Endothelial cell of umbilical vein (primary cell): ENCODE measurements around the gene ANXA4. TPM values are rescaled to one million over a fixed set of nuclear protein-coding genes. Genes with fewer than 3 reads are reported as not detected.
"Not testable (repeated sequence)": the region's sequence is repeated elsewhere in the genome, so short reads cannot be mapped to it uniquely, and the experiment has no call there.

ENCODE experiments used
- BruUV-seq: library from RNA; stranded (reverse); fragments of 400-500 nt; replicated peaks from 2 replicates; lab custom pipeline; 2021; lab: Mats Ljungman, UMichigan
- CTCF ChIA-PET: fragments of 300-600, 350-600 bp; sonication (Branson Sonifier 250); formaldehyde crosslinking; loops from one replicate; lab custom pipeline; 2021; ENCODE audit warnings: antibody characterized with exemption, inconsistent platforms; lab: Charles Lee
- POLR2A ChIA-PET: fragments of 300-600, 350-600 bp; sonication (Branson Sonifier 250); formaldehyde crosslinking; loops from one replicate; lab custom pipeline; 2021; ENCODE audit warnings: antibody characterized with exemption, inconsistent platforms; lab: Charles Lee
- DNase-seq: peaks from one replicate; pipeline ENCODE4 v3.0.0-alpha.2; 2011; ENCODE audit warnings: low read depth, low spot score
- FAIRE-seq: peaks from 2 replicates; lab custom pipeline; 2011; peaks lifted over from hg19 to GRCh38; lab: Jason Lieb, UNC
- H2AFZ ChIP-seq: 2 replicates; pipeline ENCODE4 v1.6.0; 2012; ENCODE audit warnings: low read depth, low read length, control low read depth, inconsistent platforms
- H3K27ac ChIP-seq: 2 replicates; pipeline ENCODE4 v1.5.1; 2011; ENCODE audit warnings: low read depth, mild to moderate bottlenecking, control low read depth, low read length, moderate library complexity; ENCODE audit not compliant: insufficient read depth
- H3K27me3 ChIP-seq, 2 experiments: 2 replicates each; pipeline versions ENCODE4 v1.6.0 to v1.6.1; 2011; ENCODE audit warnings: low read length in 2 of 2, mixed read lengths in 1 of 2; ENCODE audit not compliant: control insufficient read depth in 2 of 2, insufficient read depth in 2 of 2
- H3K36me3 ChIP-seq, 2 experiments: 2 replicates in 1 of 2; 3 replicates in 1 of 2; pipeline ENCODE4 v1.5.1; 2011; ENCODE audit warnings: low read length in 2 of 2, mild to moderate bottlenecking in 1 of 2, moderate library complexity in 1 of 2; ENCODE audit not compliant: control insufficient read depth in 2 of 2, insufficient read depth in 2 of 2; ENCODE audit errors: extremely low read depth in 1 of 2
- H3K4me1 ChIP-seq: 3 replicates; pipeline ENCODE4 v1.5.1; 2011; ENCODE audit warnings: mild to moderate bottlenecking, low read length; ENCODE audit not compliant: control insufficient read depth, insufficient read depth; ENCODE audit errors: extremely low read depth
- H3K4me2 ChIP-seq: 2 replicates; pipeline ENCODE4 v1.6.1; 2011; ENCODE audit warnings: low read length, control low read depth, mixed read lengths; ENCODE audit not compliant: insufficient read depth
- H3K4me3 ChIP-seq, 3 experiments: fragments of 200-600 bp in 1 of 3; sonication (generic), shearing (Covaris generic) in 1 of 3; replicated peaks in 1 of 3; 2 replicates each; pipeline ENCODE4 v1.5.1; 2011 to 2016; ENCODE audit warnings: control low read depth in 3 of 3, low read length in 3 of 3, mild to moderate bottlenecking in 2 of 3, inconsistent platforms in 1 of 3, low read depth in 1 of 3, moderate library complexity in 1 of 3; ENCODE audit not compliant: insufficient read depth in 1 of 3
- H3K79me2 ChIP-seq: 2 replicates; pipeline ENCODE4 v1.6.0; 2012; ENCODE audit warnings: low read length, inconsistent platforms; ENCODE audit not compliant: control insufficient read depth, insufficient read depth
- H3K9ac ChIP-seq: replicated peaks from 2 replicates; pipeline ENCODE3; 2011; ENCODE audit warnings: low read length, control low read depth; ENCODE audit not compliant: insufficient read depth; ENCODE audit errors: extremely low read depth
- H3K9me1 ChIP-seq: replicated peaks from 3 replicates; pipeline ENCODE4 v1.6.0; 2011; ENCODE audit warnings: mild to moderate bottlenecking, low read length; ENCODE audit not compliant: control insufficient read depth, insufficient read depth; ENCODE audit errors: extremely low read depth
- H3K9me3 ChIP-seq: replicated peaks from 2 replicates; pipeline ENCODE4 v1.5.1; 2012; ENCODE audit warnings: low read length, inconsistent platforms; ENCODE audit not compliant: control insufficient read depth, insufficient read depth
- H4K20me1 ChIP-seq: replicated peaks from 2 replicates; pipeline ENCODE3; 2011; ENCODE audit warnings: mild to moderate bottlenecking, low read length; ENCODE audit not compliant: control insufficient read depth, insufficient read depth; ENCODE audit errors: extremely low read depth
- FOS ChIP-seq: IDR thresholded peaks from 2 replicates; pipeline ENCODE4 v1.6.1; 2011; ENCODE audit warnings: mild to moderate bottlenecking, low read length, moderate library complexity, borderline replicate concordance; ENCODE audit not compliant: insufficient read depth
- GATA2 ChIP-seq: IDR thresholded peaks from 2 replicates; pipeline ENCODE4 v1.7.0; 2011; ENCODE audit warnings: low read depth, mild to moderate bottlenecking, moderate library complexity, mixed read lengths, low read length; ENCODE audit not compliant: insufficient read length, insufficient read depth
- dilution Hi-C: fragments of 300-500 bp; cut with MboI; formaldehyde crosslinking; loops from one replicate; pipeline ENCODE4 v1.15.0; 2019; ENCODE audit warnings: low sequenced_read_pairs; ENCODE audit not compliant: extremely low pct_ligation_motif_present
- intact Hi-C: fragments of 100-400 bp; cut with micrococcal nuclease; formaldehyde crosslinking; loops from one replicate; pipeline ENCODE4 v1.10.0; 2022
- polyA plus RNA-seq, 4 experiments: library from polyadenylated mRNA; depleted of rRNA in 3 of 4; stranded (reverse) in 3 of 4; unstranded in 1 of 4; fragments of >200 nt; gene quantifications; 2 replicates each; pipeline versions ENCODE4 v1.2.1 to v1.2.3, GENCODE V29; 2011 to 2012; ENCODE audit warnings: missing spikeins in 1 of 4
- total RNA-seq: library from RNA; stranded (reverse); gene quantifications from 2 replicates; pipeline ENCODE4 v1.2.3, GENCODE V29; 2021

ANXA4 gene
- total and polyA plus RNA-seq, 2 donors (not counting 3 experiments of a cell fraction or from before 2014, with no cell fraction given), result 29.4 to 79.6 TPM

GRCh38 chr2:69773206-69773605 is 31.3 kb downstream of the ANXA4 start:
- no peak overlapping the region for H3K4me2 ChIP-seq

GRCh38 chr2:69774258-69774983 is 32.5 kb downstream of the ANXA4 start:
- FAIRE-seq, DNase-seq, BruUV-seq, H3K36me3 ChIP-seq, H2AFZ ChIP-seq, H3K9me3 ChIP-seq, H3K9ac ChIP-seq, intact Hi-C loops, H3K9me1 ChIP-seq, H3K4me1 ChIP-seq, H4K20me1 ChIP-seq, H3K4me2 ChIP-seq, POLR2A ChIA-PET, H3K79me2 ChIP-seq, H3K27me3 ChIP-seq, H3K4me3 ChIP-seq, dilution Hi-C loops, H3K27ac ChIP-seq: not testable (repeated sequence)
- CTCF ChIA-PET, result interaction anchor here (1.6 to 2.5 kb wide), 3 partner anchors 23 to 49 kb away, joined by 3 to 8 read pairs (median 5); no protein-coding TSS in a partner anchor

More at GRCh38 chr2:69773206-69773605, 31.3 kb downstream of the ANXA4 start:
- Histone ChIP-seq H4K20me1 (no peaks in the 10 kb centered on the region), H3K9me1 (no peaks in the 10 kb centered on the region), H3K9ac (no peak overlapping the region), H3K27ac (no peak overlapping the region), H3K9me3 (no peaks in the 10 kb centered on the region), H2AFZ (no peak overlapping the region), H3K4me1 (peaks cover 5% of the 10 kb centered on the region), H3K4me3 (no peak overlapping the region), H3K36me3 (no peaks in the 10 kb centered on the region), H3K79me2 (no peaks in the 10 kb centered on the region), H3K27me3 (no peaks in the 10 kb centered on the region)
- DNase-seq (peak; percentile 35), FAIRE-seq (no peak)
- dilution Hi-C loops (no loop called here), intact Hi-C loops (no loop called here)
- POLR2A ChIA-PET, result no interaction called here
- TF ChIP-seq GATA2, result no peak
- TF ChIP-seq FOS, result peak; percentile 64
- BruUV-seq, result no TSS peak
- CTCF ChIA-PET, result interaction anchor here (0.6 to 1.5 kb wide), 3 partner anchors 9 to 44 kb away, joined by 3 to 5 read pairs (median 4); no protein-coding TSS in a partner anchor
